Activated naive CD8-positive, alpha-beta T cell (primary cell): ENCODE measurements around the gene BICD2.

Experiments
- H3K27ac Mint-ChIP-seq: one replicate; pipeline ENCODE4 v1.8.0; 2021; ENCODE audit warnings: mixed read lengths
- H3K27me3 Mint-ChIP-seq: one replicate; pipeline ENCODE4 v1.8.0; 2021; ENCODE audit warnings: mixed read lengths
- H3K36me3 Mint-ChIP-seq: one replicate; pipeline ENCODE4 v1.8.0; 2021; ENCODE audit warnings: mixed read lengths
- H3K4me1 Mint-ChIP-seq: one replicate; pipeline ENCODE4 v1.8.0; 2021; ENCODE audit warnings: low read depth, mixed read lengths
- H3K4me3 Mint-ChIP-seq: one replicate; pipeline ENCODE4 v1.8.0; 2021; ENCODE audit warnings: mild to moderate bottlenecking, mixed read lengths
- H3K9me3 Mint-ChIP-seq: one replicate; pipeline ENCODE4 v1.8.0; 2021; ENCODE audit warnings: low read depth, mixed read lengths

The BICD2 gene

DNA sequence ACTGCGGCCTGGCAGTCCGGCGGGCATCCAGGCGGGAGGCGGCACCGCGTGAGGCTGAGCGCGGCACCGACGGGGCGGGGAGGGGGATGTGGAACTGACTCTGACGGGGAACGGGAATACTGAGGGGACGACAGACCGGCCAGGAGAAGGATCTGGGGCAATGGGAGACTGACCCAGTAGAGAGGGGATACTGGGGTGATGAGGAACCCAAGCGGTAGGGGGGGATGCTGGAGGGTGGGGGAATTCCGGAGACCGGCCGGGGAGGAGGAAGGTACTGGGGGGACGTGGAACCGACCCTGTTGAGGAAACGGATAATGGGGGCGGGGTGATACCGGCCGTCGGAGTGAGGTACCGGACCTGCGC, 95.1 kb downstream of the BICD2 start:
- H3K4me1 Mint-ChIP-seq: peaks cover 37% of the 10 kb centered on the region
- no peaks in the 10 kb centered on the region for H3K9me3 Mint-ChIP-seq
- H3K27ac Mint-ChIP-seq: peak overlapping the region; percentile 72
- peak overlapping the region; percentile 95 for H3K4me3 Mint-ChIP-seq
- no peaks in the 10 kb centered on the region for H3K36me3 Mint-ChIP-seq
- H3K27me3 Mint-ChIP-seq: no peaks in the 10 kb centered on the region

DNA sequence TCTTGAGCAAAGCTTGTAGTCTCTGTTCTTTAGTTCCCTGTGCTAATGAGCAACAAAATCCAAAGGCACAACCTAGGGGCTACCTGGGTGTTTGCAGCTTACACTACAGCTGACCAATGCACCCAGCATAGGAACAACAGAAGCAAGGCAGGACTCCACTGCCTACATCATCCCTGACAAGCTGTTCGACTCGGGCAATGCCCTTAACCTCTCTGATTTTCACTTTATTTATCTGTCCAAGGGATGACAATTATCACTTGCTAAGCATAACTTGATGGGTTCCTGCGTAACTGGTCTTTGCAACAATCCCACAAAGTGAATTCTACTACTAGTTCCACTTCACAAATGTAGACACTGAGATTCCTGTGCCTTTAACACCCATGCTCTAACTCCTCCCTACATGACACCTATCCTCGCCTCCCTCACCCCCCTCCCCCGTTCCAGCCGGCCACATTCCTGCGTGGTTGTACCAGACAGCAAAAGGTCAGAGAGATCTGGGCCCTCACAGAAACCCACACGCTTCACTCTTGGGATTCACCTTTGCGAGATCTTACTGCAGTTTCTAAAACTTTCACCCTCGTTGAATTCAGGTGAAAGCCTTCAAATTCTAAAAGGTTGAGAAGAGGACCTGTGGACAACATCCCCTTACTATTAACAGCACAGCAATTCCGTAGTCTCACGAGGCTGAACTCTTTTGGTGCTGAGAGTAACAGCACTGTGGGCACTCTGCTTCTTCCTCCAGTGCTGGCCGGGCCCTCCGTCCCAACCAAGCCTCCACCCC, 95.7 kb downstream of the BICD2 start:
- no peaks in the 10 kb centered on the region for H3K9me3 Mint-ChIP-seq
- H3K27ac Mint-ChIP-seq: peak overlapping the region; percentile 72
- H3K4me3 Mint-ChIP-seq: peak overlapping the region; percentile 95
- H3K27me3 Mint-ChIP-seq: no peaks in the 10 kb centered on the region
- H3K4me1 Mint-ChIP-seq: peaks cover 40% of the 10 kb centered on the region
- H3K36me3 Mint-ChIP-seq: no peaks in the 10 kb centered on the region

DNA sequence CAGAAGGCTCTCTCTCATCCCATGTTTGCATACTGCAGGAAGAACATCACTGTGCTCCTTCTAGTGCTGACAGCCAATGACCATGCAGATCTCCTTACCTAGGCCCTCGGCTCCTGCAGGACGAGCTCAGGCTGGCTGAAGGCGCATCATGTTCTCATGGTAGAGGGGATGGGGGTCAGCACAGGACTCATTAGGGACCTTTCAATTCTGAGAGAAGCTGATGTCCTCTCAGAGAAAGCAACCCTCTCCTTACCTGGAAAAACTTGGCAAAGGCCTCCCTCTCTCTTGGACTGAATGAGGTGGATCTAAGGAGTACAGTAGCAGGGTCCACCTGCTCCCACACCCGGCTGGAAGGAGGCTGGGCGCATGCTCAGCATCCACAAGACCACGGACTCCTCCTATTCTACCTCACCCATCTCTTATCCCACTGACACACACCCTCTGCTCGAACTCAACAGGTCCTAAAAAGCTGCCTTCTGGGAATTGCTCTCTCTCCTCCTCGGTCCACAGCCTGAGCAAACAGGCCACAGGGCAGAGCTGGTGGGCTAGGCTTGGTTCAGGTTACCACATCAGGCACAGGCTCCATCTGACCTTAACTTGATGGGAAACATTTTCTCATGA, 97.6 kb downstream of the BICD2 start:
- no peak overlapping the region for H3K4me3 Mint-ChIP-seq
- peaks cover 49% of the 10 kb centered on the region for H3K4me1 Mint-ChIP-seq
- no peaks in the 10 kb centered on the region for H3K9me3 Mint-ChIP-seq
- H3K36me3 Mint-ChIP-seq: no peaks in the 10 kb centered on the region
- H3K27me3 Mint-ChIP-seq: no peaks in the 10 kb centered on the region
- no peak overlapping the region for H3K27ac Mint-ChIP-seq

GRCh38 chr9:92666236-92666635, 98.4 kb downstream of the BICD2 start:
- Mint-ChIP-seq H3K4me3 (peak overlapping the region; percentile 33), H3K27me3 (no peaks in the 10 kb centered on the region), H3K4me1 (peaks cover 52% of the 10 kb centered on the region), H3K9me3 (no peaks in the 10 kb centered on the region), H3K27ac (peak overlapping the region; percentile 55), H3K36me3 (no peaks in the 10 kb centered on the region)

DNA sequence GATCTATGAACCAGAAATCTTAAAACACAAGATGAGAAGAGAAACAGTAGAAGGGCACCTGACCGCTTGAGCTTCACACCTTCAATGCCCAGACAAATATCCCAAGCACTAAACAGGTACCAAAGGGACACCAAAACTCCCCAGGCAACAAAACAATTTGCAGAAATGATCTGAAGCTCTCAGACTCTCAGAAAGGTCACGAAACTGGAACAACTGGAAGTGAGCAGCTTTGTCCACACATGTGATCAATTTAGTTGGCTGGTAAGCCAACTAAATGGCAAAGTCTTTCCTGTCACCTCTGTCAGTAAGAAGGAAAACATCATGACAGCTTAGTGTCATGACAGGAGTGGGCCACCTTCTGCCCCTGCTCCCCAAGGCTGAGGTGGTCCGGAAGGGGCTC, 98.8 kb downstream of the BICD2 start:
- Mint-ChIP-seq H3K27me3 (no peaks in the 10 kb centered on the region), H3K9me3 (no peaks in the 10 kb centered on the region), H3K36me3 (no peaks in the 10 kb centered on the region), H3K4me3 (peak overlapping the region; percentile 33), H3K4me1 (peaks cover 52% of the 10 kb centered on the region), H3K27ac (peak overlapping the region; percentile 55)

DNA sequence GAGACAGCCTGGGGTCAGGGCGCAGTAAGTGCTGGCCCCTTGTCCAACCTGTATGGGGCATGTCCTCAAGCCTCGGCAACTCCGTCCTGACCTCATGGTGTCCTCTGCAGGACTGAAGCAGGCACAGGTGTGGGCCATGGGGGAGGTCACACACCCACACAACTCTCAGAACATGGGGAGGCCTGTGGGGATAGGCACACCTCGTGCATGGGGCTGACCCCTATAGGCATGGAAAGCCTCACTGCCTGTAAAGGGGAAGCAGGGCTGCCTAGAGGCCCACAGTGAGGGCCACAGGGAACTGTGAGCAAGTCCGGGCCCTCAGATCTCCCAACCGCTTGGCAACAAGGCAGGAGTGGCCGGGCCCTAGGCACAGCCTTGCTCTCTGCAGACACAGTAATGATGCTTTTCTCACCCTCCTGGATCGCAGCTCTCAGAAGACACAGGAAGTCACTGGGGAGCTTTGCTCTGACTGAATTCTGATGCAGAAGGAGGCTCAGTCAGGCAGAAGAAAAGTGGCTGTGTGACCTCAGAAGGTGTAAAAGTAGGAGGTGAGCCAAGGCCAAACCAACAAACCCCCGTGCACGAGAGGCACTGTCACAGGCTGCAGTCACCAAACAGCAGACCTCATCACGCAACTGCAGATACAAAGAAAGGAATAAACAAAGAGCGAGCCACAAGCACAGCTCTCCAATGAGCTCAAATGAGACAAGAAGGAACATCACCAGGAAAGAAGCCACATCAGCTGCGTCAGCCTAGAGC, 100.1 kb downstream of the BICD2 start:
- peak overlapping the region; percentile 10 for H3K27ac Mint-ChIP-seq
- no peaks in the 10 kb centered on the region for H3K36me3 Mint-ChIP-seq

DNA sequence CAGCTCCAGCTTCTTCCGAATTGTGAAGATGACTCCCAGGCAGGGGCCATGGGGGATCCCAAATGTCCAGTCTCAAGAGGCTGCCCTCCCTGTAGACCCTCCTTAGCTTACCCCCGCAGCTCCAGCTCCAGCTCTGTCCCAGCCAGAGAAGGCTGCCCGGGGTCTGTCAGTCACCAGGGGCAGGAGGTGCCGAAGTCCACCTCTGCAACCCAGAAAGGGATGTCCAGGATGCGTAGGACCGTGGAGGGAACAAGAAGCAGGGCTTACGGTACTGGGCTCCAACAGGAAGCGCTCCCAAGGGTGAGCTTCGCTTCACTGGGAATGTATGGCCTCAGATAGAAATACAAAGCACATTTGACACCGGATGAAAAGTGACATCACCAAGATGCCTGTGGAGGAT, 100.7 kb downstream of the BICD2 start:
- no peaks in the 10 kb centered on the region for H3K36me3 Mint-ChIP-seq
- H3K4me1 Mint-ChIP-seq: peaks cover 52% of the 10 kb centered on the region
- H3K27me3 Mint-ChIP-seq: no peaks in the 10 kb centered on the region
- H3K4me3 Mint-ChIP-seq: no peak overlapping the region
- no peaks in the 10 kb centered on the region for H3K9me3 Mint-ChIP-seq
- H3K27ac Mint-ChIP-seq: no peak overlapping the region

More for the DNA sequence above, 100.1 kb downstream of the BICD2 start:
- no peaks in the 10 kb centered on the region for H3K27me3 Mint-ChIP-seq
- H3K4me3 Mint-ChIP-seq: peak overlapping the region; percentile 51
- no peaks in the 10 kb centered on the region for H3K9me3 Mint-ChIP-seq
- peaks cover 55% of the 10 kb centered on the region for H3K4me1 Mint-ChIP-seq

DNA sequence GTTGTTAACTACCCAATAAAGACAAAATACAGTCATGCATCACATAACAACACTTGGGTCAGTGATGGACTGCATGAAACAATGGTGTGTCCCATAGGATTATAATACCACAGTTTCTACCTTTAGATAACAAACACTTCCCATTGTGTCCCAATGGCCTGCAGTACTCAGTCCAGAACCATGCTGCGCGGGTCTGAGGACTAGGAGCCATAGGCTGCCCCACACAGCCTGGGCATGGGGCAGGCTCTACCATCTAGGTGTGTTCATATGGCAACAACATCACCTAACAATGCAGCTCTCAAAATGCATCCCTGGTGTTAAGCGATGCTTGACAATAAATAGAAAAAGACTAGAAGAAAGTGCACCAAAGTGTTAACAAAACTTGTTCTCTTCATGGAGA, 101.5 kb downstream of the BICD2 start:
- peak overlapping the region; percentile 28 for H3K27ac Mint-ChIP-seq
- peaks cover 1% of the 10 kb centered on the region for H3K36me3 Mint-ChIP-seq
- H3K4me1 Mint-ChIP-seq: peaks cover 44% of the 10 kb centered on the region
- no peaks in the 10 kb centered on the region for H3K27me3 Mint-ChIP-seq
- H3K9me3 Mint-ChIP-seq: no peaks in the 10 kb centered on the region
- H3K4me3 Mint-ChIP-seq: no peak overlapping the region

DNA sequence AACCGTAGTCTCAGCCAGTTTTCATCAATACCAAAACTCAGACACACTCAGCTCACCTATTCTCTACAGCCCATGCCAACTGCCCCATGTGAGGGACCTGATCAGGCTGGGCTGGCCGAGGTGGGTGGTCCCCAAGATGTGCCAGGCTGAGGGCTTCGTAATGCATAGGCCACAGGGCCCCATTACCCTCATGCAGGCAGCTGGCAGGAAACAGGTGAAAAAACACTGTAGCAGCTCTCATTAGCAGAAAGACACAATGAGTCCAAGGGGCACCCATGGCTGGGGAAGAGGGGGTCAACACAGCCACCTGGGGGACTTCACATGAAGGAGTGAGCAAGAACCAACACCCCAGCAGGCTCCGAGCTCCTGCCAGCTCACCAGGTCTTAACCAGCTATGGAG, 102.9 kb downstream of the BICD2 start:
- Mint-ChIP-seq H3K9me3 (no peaks in the 10 kb centered on the region), H3K27me3 (no peaks in the 10 kb centered on the region), H3K36me3 (peaks cover 2% of the 10 kb centered on the region), H3K27ac (no peak overlapping the region), H3K4me1 (peaks cover 38% of the 10 kb centered on the region), H3K4me3 (no peak overlapping the region)
